Retinal pigment epithelial cell (primary cell): ENCODE measurements around the gene LRRC49.
"Not testable (repeated sequence)": the region's sequence is repeated elsewhere in the genome, so short reads cannot be mapped to it uniquely, and the experiment has no call there.

Source experiments
- DNase-seq: peaks from one replicate; pipeline ENCODE4 v3.0.0-alpha.2; 2010; ENCODE audit warnings: low read depth
- H3K4me3 ChIP-seq: 2 replicates; pipeline ENCODE4 v1.5.1; 2011; ENCODE audit warnings: mild to moderate bottlenecking, low read length, control low read depth, moderate library complexity
- CTCF ChIP-seq: conservative IDR thresholded peaks from 2 replicates; pipeline ENCODE4 v1.5.1; 2011; ENCODE audit warnings: low read depth, low read length, control low read depth, inconsistent platforms

LRRC49 gene

DNA sequence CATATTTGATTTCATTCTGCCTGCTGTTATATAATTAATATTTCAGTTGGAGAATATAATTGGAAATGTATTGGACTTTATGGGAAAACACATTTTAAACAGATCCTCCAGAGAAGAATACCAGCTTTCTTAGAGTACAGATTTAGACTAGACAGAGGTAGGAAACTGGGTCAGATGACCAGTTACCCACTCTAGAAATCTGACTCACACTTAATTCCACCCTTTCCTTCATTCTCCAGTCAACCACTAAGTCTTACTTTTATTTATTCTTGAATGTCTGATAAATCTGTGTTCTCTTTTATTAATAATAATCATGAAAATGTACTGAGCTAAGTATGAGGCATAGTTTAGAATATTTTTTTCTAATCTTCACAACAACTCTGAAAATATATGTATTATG lies 110.7 kb downstream of the LRRC49 start:
- DNase-seq: peak; percentile 43
- no peak overlapping the region for H3K4me3 ChIP-seq
- TF ChIP-seq CTCF: no peak

DNA sequence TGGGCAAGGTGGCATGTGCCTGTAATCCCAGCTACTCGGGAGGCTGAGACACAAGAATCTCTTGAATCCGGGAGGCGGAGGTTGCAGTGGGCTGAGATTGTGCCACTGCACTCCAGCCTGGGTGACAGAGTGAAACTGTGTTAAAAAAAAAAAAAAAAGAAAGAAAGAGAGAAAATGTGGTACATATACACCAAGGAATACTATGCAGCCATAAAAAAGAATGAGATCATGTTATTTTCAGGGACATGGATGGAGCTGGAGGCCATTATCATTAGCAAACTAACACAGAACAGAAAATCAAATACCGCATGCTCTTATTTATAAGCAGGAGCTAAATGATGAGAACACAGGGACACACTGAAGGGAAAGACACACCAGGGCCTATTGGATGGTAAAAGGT lies 111.9 kb downstream of the LRRC49 start:
- H3K4me3 ChIP-seq, DNase-seq: not testable (repeated sequence)

DNA sequence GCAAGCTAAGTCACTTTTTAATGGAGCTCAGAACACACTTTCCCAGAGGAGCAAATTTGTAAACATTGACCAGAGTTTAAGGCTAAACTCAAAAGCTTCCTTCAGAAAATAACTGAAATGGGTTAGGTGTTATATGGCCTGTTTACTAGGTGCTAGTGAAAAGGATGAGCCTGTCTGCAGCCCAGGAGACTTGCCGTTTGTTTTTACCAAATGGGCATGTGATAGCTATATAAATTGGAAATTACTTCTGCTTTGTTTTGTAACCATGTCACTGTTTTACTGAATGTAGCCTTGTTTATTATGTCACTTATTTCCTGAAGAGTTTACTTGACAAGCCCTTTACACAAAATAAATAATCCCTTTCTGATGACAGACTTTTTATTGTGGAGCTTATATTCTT lies 113.3 kb downstream of the LRRC49 start:
- no peak for TF ChIP-seq CTCF
- no peak overlapping the region for H3K4me3 ChIP-seq
- DNase-seq: no peak

DNA sequence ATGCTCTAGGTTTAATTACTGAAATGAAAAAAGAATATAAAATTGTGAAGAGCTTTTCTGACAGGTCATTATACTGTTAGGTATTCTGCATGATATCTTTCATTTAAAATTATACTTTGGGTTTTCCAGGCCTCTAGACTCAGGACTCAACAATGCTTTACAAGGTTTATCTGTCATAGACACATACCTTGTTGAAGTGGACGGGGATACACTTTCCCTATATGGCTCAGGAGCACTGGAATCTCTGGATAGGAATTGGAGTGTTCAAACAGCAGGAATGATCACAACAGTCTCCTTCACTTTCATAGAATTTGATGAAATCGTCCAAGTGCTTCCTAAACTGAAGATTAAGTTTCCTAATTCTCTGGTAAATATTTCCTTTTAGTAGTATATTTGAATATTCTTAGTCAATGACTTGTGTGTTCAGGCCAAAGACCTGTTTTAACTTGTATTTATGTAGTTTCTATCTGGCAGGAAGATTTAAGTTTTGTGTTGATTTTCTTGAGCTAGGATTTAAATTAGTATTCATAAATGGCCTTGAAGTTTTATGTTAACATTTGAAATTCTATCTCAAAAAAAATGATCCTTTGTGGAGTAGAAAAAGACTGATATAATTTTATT lies 115.7 kb downstream of the LRRC49 start:
- no peak overlapping the region for H3K4me3 ChIP-seq
- TF ChIP-seq CTCF: no peak

GRCh38 chr15:71010472-71010871 lies 117.8 kb downstream of the LRRC49 start:
- H3K4me3 ChIP-seq: no peak overlapping the region
- no peak for TF ChIP-seq CTCF
- DNase-seq: no peak

More for the DNA sequence above, 115.7 kb downstream of the LRRC49 start:
- DNase-seq: no peak

GRCh38 chr15:71010997-71011396 lies 118.4 kb downstream of the LRRC49 start:
- DNase-seq: no peak
- no peak overlapping the region for H3K4me3 ChIP-seq
- TF ChIP-seq CTCF: no peak

DNA sequence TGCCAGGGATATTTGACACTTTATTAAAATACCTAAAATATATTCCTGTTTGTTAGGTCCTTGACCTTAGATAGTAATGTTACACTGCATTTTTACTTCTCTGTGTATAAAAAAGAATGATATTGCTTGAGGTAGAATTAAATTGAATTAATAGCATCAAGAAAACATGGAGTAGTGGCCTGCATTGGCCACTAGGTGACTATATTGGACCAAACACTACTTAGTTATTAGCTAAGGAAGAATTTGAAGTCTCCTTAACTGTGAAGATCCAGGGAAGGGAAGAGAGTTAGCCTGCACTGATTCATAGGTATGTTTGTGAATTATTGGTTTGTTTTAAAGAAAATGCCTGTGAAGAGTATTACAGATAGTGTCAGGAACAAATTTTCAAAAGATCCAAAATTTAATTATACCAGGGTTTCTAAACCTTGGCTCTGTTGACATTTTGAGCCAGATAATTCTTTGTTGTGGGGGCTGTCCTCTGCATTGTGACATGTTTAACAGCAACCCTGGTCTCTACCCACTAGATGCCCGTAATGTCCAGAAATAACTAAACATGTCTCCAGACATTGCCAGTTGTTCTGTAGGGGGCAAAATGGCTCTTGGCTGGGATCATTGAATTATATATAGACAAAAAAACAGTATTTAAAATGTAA lies 119.0 kb downstream of the LRRC49 start:
- no peak overlapping the region for H3K4me3 ChIP-seq
- DNase-seq: no peak
- TF ChIP-seq CTCF: peak; percentile 87
